ENCODE results near the gene LNPEP. TPM values are rescaled to one million over a fixed set of nuclear protein-coding genes. Genes with fewer than 3 reads are reported as not detected.
A peak's percentile ranks its signal among the peaks of the same experiment; 100 is the strongest.

The LNPEP gene
- total and polyA plus RNA-seq, 10 of the 15 experiments (the other 5 are each of a cell fraction or from before 2014, with no cell fraction given), result 5.6 to 54.9 (median 25.0) TPM

DNA sequence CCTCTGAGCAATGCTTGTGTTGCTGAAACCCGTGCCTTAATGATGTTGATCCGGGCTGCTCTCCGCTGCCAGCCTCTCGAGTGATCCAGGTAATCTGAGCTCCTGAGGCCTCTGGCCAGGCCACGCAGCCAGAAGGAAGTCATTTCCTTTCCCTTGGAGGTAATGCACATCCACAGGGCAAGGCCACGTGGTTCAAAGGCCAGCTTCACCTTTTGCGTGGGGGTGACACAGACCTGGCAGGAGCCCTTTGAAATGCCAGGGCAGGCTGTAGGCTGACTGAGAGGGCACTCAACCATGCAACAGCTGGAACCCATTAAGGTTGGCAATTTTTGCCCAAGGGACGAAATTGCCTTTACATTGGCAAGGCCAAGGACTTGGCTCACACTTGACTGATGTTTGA, 126.2 kb downstream of the LNPEP start:
- Histone ChIP-seq H2AFZ (ENCODE audit: control insufficient read depth, low read depth, low read length) (no peak overlapping the region), H3K9me3 (replicated peaks; ENCODE audit: control insufficient read depth, insufficient read depth, low read length) (no peaks in the 10 kb centered on the region), H3K9ac (ENCODE audit: control insufficient read depth, insufficient read depth, low read length) (no peak overlapping the region), H3K4me2 (ENCODE audit: control insufficient read depth, insufficient read depth) (no peak overlapping the region), H3K27me3 (replicated peaks in 1 of 2; ENCODE audit: control insufficient read depth in 2 of 2, insufficient read depth in 2 of 2, low read length in 1 of 2) (no peaks in the 10 kb centered on the region), H3K36me3 (ENCODE audit: control insufficient read depth in 2 of 2, insufficient read depth in 2 of 2, low read length in 1 of 2) (no peaks in the 10 kb centered on the region), H3K4me3 (no peak overlapping the region), H4K20me1 (ENCODE audit: control insufficient read depth, insufficient read depth) (no peaks in the 10 kb centered on the region), H3K27ac (ENCODE audit: control insufficient read depth, insufficient read depth) (no peak overlapping the region), H3K4me1 (ENCODE audit: control insufficient read depth, insufficient read depth, low read length) (no peaks in the 10 kb centered on the region), H3K79me2 (ENCODE audit: control insufficient read depth, insufficient read depth, low read length) (no peaks in the 10 kb centered on the region)
- in situ Hi-C loops (cut with MboI) (no loop called here), intact Hi-C loops (cut with micrococcal nuclease; ENCODE audit: unreplicated experiment) (no loop called here)
- DNase-seq (ENCODE audit: low read depth, low spot score) (no peak), ATAC-seq (0 out of 3 replicates have a peak, but pooled peaks have one; percentile 20), FAIRE-seq (no peak)
- CTCF ChIA-PET, result interaction anchor here (0.5 kb wide), 1 partner anchor 1497 kb away, joined by 3 read pairs; no protein-coding TSS in a partner anchor
- POLR2A ChIA-PET, result no interaction called here
- 60% methylated on average over 8 of the region's 8 CpGs for WGBS (ENCODE audit: insufficient coverage, insufficient replicate concordance, low lambda C conversion rate, missing lambda C conversion rate)
- RAD21 ChIA-PET (ENCODE audit: unreplicated experiment), result interaction anchor here (1.5 kb wide), 1 partner anchor 81 kb away, joined by 7 read pairs; the partner anchor contains the start of gene LIX1
- no TSS peak for BruUV-seq (replicated peaks)
- TF ChIP-seq CBX3 (IDR thresholded peaks at IDR 0.05; ENCODE audit: borderline replicate concordance, low read depth), result no peak
- no peak for TF ChIP-seq KDM1A (IDR thresholded peaks at IDR 0.05; ENCODE audit: borderline replicate concordance)
- no peak for TF ChIP-seq TAF1 (IDR thresholded peaks at IDR 0.05; ENCODE audit: borderline replicate concordance, low read depth, low read length)
- no peak for TF ChIP-seq CBX5 (IDR thresholded peaks at IDR 0.05; ENCODE audit: low read depth)
- TF ChIP-seq JUNB (IDR thresholded peaks at IDR 0.05), result no peak
- no peak for TF ChIP-seq NR2C2 (IDR thresholded peaks at IDR 0.05; ENCODE audit: borderline replicate concordance, control insufficient read depth, insufficient read length, low read depth)
- TF ChIP-seq SP1 (IDR thresholded peaks at IDR 0.05; ENCODE audit: low read depth, low read length), result no peak
- TF ChIP-seq LARP7 (IDR thresholded peaks at IDR 0.05), result no peak
- no peak for TF ChIP-seq MYC (IDR thresholded peaks at IDR 0.05; ENCODE audit: insufficient read depth, insufficient read length, insufficient replicate concordance, low read length, severe bottlenecking)
- no peak for TF ChIP-seq NFXL1 (IDR thresholded peaks at IDR 0.05; ENCODE audit: borderline replicate concordance)
- SMC1A ChIA-PET (ENCODE audit: uncharacterized antibody, unreplicated experiment), result no interaction called here

Measured in GM12878 (cell line).